Lung (tissue), 12 donors: ENCODE measurements around the gene C20orf96. TPM values are rescaled to one million over a fixed set of nuclear protein-coding genes. Genes with fewer than 3 reads are reported as not detected.

ENCODE experiments used
- ATAC-seq: fragments of 200-7000 bp; cut with Tn5 transposase; one replicate; pipeline ENCODE4 v1.9.1; 2020; ENCODE audit warnings: moderate number of reproducible peaks; ENCODE audit not compliant: insufficient read depth, low FRiP score
- DNase-seq, 3 donors: peaks; one replicate each; pipeline ENCODE4 v3.0.0-alpha.2; 2013 to 2017
- H3K27ac ChIP-seq, 2 donors: one replicate each; pipeline ENCODE4 v1.5.1; 2013; ENCODE audit warnings: mild to moderate bottlenecking in 2 of 2, moderate library complexity in 2 of 2, control low read depth in 1 of 2, inconsistent platforms in 1 of 2, low read depth in 1 of 2, low read length in 1 of 2
- H3K27me3 ChIP-seq, 3 donors: one replicate each; pipeline ENCODE4 v1.5.1; 2013; ENCODE audit warnings: low read length in 2 of 3; ENCODE audit not compliant: control insufficient read depth in 3 of 3, insufficient read depth in 3 of 3
- H3K36me3 ChIP-seq, 4 donors: one replicate each; pipeline ENCODE4 v1.5.1; 2013; ENCODE audit warnings: low read length in 4 of 4, mild to moderate bottlenecking in 1 of 4, moderate library complexity in 1 of 4; ENCODE audit not compliant: control insufficient read depth in 4 of 4, insufficient read depth in 4 of 4
- H3K4me1 ChIP-seq, 5 donors: one replicate each; pipeline ENCODE4 v1.5.1; 2013; ENCODE audit warnings: low read length in 5 of 5, mild to moderate bottlenecking in 2 of 5, moderate library complexity in 1 of 5; ENCODE audit not compliant: control insufficient read depth in 5 of 5, insufficient read depth in 5 of 5
- H3K4me3 ChIP-seq: one replicate; pipeline ENCODE4 v1.5.1; 2013; ENCODE audit warnings: mild to moderate bottlenecking, control low read depth, moderate library complexity
- H3K9ac ChIP-seq, 2 donors: one replicate each; pipeline ENCODE4 v1.5.1; 2013; ENCODE audit warnings: low read length in 2 of 2, control low read depth in 1 of 2; ENCODE audit not compliant: insufficient read depth in 1 of 2
- H3K9me3 ChIP-seq, 4 donors: one replicate each; pipeline ENCODE4 v1.5.1; 2013; ENCODE audit warnings: low read length in 3 of 4, mild to moderate bottlenecking in 1 of 4, moderate library complexity in 1 of 4; ENCODE audit not compliant: control insufficient read depth in 4 of 4, insufficient read depth in 3 of 4
- CTCF ChIP-seq: IDR thresholded peaks from 2 replicates; pipeline ENCODE4 v1.5.1; 2012; ENCODE audit warnings: mild to moderate bottlenecking; ENCODE audit errors: control extremely low read depth, extremely low read depth
- WGBS, 2 donors: extraction: QIAGEN DNeasy Blood & Tissue Kit; methylation state at CpG; one replicate each; pipeline ENCODE4 v1.1.7; 2013; 5-methylcytosine and 5-hydroxymethylcytosine counted together
- polyA plus RNA-seq, 2 donors: library from polyadenylated mRNA; stranded (reverse); fragments of 200-250 nt; gene quantifications; one replicate each; pipeline ENCODE4 v1.2.1, GENCODE V29; 2013
- total RNA-seq, 2 donors: library from RNA; depleted of rRNA in 1 of 2; stranded (reverse); fragments of >200 nt in 1 of 2; gene quantifications; one replicate each; pipeline ENCODE4 v1.2.1, GENCODE V29; 2014 to 2021
- donor health status: control.
- donor health status: control.
- donor health status: Bipolar disorder and iron deficiency.
- donor health status: healthy.
- donor health status: DM: yes; HTN: yes; CAD: no.

C20orf96 gene
- total and polyA plus RNA-seq, 4 donors, result 5.2 to 22.4 (median 10.5) TPM

- H3K4me3 ChIP-seq, result peak overlapping the region; percentile 91
- H3K4me1 ChIP-seq, result peaks cover 16 to 44% (median 27%) of the 10 kb centered on the region in 5 donors
- peaks cover 0 to 6% (median 6%) of the 10 kb centered on the region in 4 donors for H3K36me3 ChIP-seq
- no peaks in the 10 kb centered on the region for H3K27me3 ChIP-seq
- no peak for TF ChIP-seq CTCF
- no peak for DNase-seq
- no peak for ATAC-seq
- peak overlapping the region; percentile 95 to 98 for H3K27ac ChIP-seq
- no peaks in the 10 kb centered on the region for H3K9me3 ChIP-seq
- H3K9ac ChIP-seq, result peak overlapping the region in 1 of 2 donors; percentile 93
- 6 to 7% methylated on average over 15 of the region's 15 CpGs for WGBS, 2 donors
Measured at GRCh38 chr20:298776-299391, 8.3 kb upstream of the C20orf96 start.

- Histone ChIP-seq H3K4me1 (peaks cover 16 to 44% (median 27%) of the 10 kb centered on the region in 5 donors), H3K4me3 (peak overlapping the region; percentile 91), H3K27ac (peak overlapping the region; percentile 95 to 98), H3K9ac (peak overlapping the region; percentile 87 to 93), H3K9me3 (no peaks in the 10 kb centered on the region), H3K36me3 (peaks cover 0 to 6% (median 6%) of the 10 kb centered on the region in 4 donors), H3K27me3 (no peaks in the 10 kb centered on the region)
- WGBS, 2 donors, result 0% methylated on average over 58 to 75 of the region's 75 CpGs
- peak; percentile 43 to 73 (median 66) for DNase-seq
- TF ChIP-seq CTCF, result no peak
- peak; percentile 30 for ATAC-seq
Measured at GRCh38 chr20:297925-298775, 7.6 kb upstream of the C20orf96 start.

GRCh38 chr20:297098-297924, 6.8 kb upstream of the C20orf96 start, which contains the start of gene ZCCHC3:
Gene ZCCHC3, plus strand, starts transcription at chr20:297570. Its CDS starts 17 bp downstream, at chr20:297587.
- H3K27ac ChIP-seq, result peak within 1 kb of the TSS; percentile 95 to 98
- H3K4me1 ChIP-seq, result peaks cover 12 to 43% (median 25%) of the 10 kb centered on the region in 5 donors
- peak within 1 kb of the TSS; percentile 87 to 94 for H3K9ac ChIP-seq
- peaks cover 0 to 6% (median 6%) of the 10 kb centered on the region in 4 donors for H3K36me3 ChIP-seq
- no peaks in the 10 kb centered on the region for H3K9me3 ChIP-seq
- no peak for TF ChIP-seq CTCF
- peak within 1 kb of the TSS; percentile 91 for H3K4me3 ChIP-seq
- ATAC-seq, result peak; percentile 90
- 0% methylated on average over 57 to 99 of the region's 99 CpGs for WGBS, 2 donors
- DNase-seq, result peak; percentile 97 to 99 (median 98)
- no peaks in the 10 kb centered on the region for H3K27me3 ChIP-seq
